ENCODE results near the gene NFASC.

Gene NFASC

DNA sequence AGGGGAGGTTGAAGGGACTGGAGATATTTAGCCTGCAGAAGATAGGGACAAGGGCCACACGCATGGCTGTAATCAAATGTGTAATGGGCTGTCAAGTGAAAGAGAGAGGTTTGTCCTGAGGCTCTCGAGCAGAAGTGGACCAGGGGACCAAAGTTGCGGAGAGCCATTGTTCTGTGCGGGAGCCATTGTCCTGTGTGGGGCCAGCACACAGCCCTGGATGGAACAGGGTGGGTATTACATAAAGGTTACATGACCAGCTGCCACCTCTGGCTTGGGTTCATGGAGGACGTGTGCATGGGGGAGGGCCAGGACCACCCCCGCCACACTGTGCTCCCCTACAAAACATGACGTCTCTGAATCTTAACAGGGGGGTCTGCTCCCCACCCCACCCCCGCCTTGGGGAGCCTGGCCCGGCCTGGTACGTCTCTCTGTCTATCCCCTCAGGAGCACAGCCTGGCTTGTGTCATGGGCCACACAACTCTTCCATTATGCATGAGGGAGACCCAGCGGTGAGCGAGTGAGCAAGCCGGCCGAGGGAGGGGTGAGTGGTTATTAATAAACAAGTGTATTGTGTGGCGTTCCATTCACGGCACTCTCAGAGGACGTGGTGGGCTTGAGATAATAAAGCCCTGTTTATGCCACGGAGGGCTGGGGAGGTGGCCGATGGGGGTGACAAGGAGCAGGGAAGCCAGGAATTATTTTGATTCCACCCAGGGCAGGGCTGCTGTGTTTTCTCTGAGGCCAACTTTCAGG is at the start of gene NFASC:
Gene NFASC (plus strand): TSS at position 703 of the 753 bp plus-strand sequence. CDS start 73,454 bp downstream, outside the sequence.
- H3K4me1 ChIP-seq (ENCODE audit: insufficient read depth, low read length): peaks cover 25% of the 10 kb centered on the region
- H3K36me3 ChIP-seq (ENCODE audit: insufficient read depth, low read length): no peaks in the 10 kb centered on the region
- no peaks in the 10 kb centered on the region for H3K9me3 ChIP-seq (ENCODE audit: low read length)
- H3K9ac ChIP-seq (ENCODE audit: low read length): no peak within 1 kb of the TSS
- H3K4me3 ChIP-seq (ENCODE audit: low read depth in 1 of 2, low read length in 2 of 2): no peak within 1 kb of the TSS
- no peak within 1 kb of the TSS for H3K27ac ChIP-seq (ENCODE audit: low read depth, low read length)
- H3K27me3 ChIP-seq (ENCODE audit: control insufficient read depth in 1 of 2, insufficient read depth in 2 of 2, low read length in 2 of 2): no peaks in the 10 kb centered on the region

DNA sequence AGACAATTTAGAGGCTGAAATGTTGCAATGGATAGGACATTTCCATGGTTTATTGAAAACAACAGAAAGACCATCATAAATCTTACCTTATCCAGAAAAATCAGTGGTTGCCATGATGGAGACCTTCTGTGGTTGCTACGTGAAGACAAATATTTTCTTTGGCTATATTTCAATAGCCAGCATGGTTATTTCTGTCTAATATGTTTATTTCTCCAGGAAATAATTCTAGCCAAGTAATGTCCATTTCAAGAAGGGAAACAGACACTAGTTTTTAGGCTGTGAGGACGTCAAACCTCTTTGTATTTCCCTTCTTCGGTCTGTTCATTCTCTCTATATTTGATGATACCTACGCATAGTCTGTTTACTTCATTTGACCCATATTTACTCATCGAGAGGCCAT is 49.2 kb upstream of the NFASC start:
- no peak overlapping the region for H3K4me3 ChIP-seq (ENCODE audit: low read depth in 1 of 2, low read length in 2 of 2)
- H3K9ac ChIP-seq (ENCODE audit: low read length): no peak overlapping the region
- no peaks in the 10 kb centered on the region for H3K27me3 ChIP-seq (ENCODE audit: control insufficient read depth in 1 of 2, insufficient read depth in 2 of 2, low read length in 2 of 2)
- peaks cover 43% of the 10 kb centered on the region for H3K4me1 ChIP-seq (ENCODE audit: insufficient read depth, low read length)
- H3K9me3 ChIP-seq (ENCODE audit: low read length): no peaks in the 10 kb centered on the region
- H3K36me3 ChIP-seq (ENCODE audit: insufficient read depth, low read length): no peaks in the 10 kb centered on the region
- peak overlapping the region; percentile 65 for H3K27ac ChIP-seq (ENCODE audit: low read depth, low read length)

DNA sequence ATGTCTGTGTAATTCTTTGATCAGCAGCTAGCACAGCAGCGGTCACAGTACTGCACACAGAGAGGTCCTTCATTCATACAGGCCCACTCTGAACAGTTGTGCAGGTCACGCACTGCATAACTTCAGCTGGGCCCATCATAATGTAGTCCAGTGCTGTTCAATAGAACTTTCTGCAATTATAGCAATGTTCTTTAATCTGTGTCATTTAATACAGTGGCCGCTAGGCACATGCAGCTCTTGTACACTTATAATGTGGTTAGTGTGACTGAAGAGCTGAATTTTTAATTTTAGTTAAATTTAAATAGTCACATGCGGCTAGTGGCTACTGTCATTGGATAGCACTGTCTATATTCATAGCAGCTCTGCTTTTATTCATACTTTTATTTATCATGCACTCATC is 48.7 kb upstream of the NFASC start:
- Histone ChIP-seq H3K4me1 (ENCODE audit: insufficient read depth, low read length) (peaks cover 43% of the 10 kb centered on the region), H3K27ac (ENCODE audit: low read depth, low read length) (peak overlapping the region; percentile 37)

GRCh38 chr1:204826970-204827369 is 43.7 kb upstream of the NFASC start:
- H3K9ac ChIP-seq (ENCODE audit: low read length): no peak overlapping the region
- no peaks in the 10 kb centered on the region for H3K9me3 ChIP-seq (ENCODE audit: low read length)
- H3K36me3 ChIP-seq (ENCODE audit: insufficient read depth, low read length): no peaks in the 10 kb centered on the region
- no peak overlapping the region for H3K27ac ChIP-seq (ENCODE audit: low read depth, low read length)
- no peaks in the 10 kb centered on the region for H3K27me3 ChIP-seq (ENCODE audit: control insufficient read depth in 1 of 2, insufficient read depth in 2 of 2, low read length in 2 of 2)
- H3K4me1 ChIP-seq (ENCODE audit: insufficient read depth, low read length): peaks cover 38% of the 10 kb centered on the region
- no peak overlapping the region for H3K4me3 ChIP-seq (ENCODE audit: low read depth in 1 of 2, low read length in 2 of 2)

More for the DNA sequence above, 48.7 kb upstream of the NFASC start:
- Histone ChIP-seq H3K36me3 (ENCODE audit: insufficient read depth, low read length) (no peaks in the 10 kb centered on the region), H3K9me3 (ENCODE audit: low read length) (no peaks in the 10 kb centered on the region), H3K9ac (ENCODE audit: low read length) (no peak overlapping the region), H3K27me3 (ENCODE audit: control insufficient read depth in 1 of 2, insufficient read depth in 2 of 2, low read length in 2 of 2) (no peaks in the 10 kb centered on the region), H3K4me3 (ENCODE audit: low read depth in 1 of 2, low read length in 2 of 2) (no peak overlapping the region)

GRCh38 chr1:204828352-204828850 is 42.3 kb upstream of the NFASC start:
- H3K4me3 ChIP-seq (ENCODE audit: low read depth in 1 of 2, low read length in 2 of 2): peak overlapping the region; percentile 55 to 62
- H3K36me3 ChIP-seq (ENCODE audit: insufficient read depth, low read length): no peaks in the 10 kb centered on the region

GRCh38 chr1:204829133-204829825 is 41.4 kb upstream of the NFASC start:
- Histone ChIP-seq H3K27me3 (ENCODE audit: control insufficient read depth in 1 of 2, insufficient read depth in 2 of 2, low read length in 2 of 2) (no peaks in the 10 kb centered on the region), H3K4me3 (ENCODE audit: low read depth in 1 of 2, low read length in 2 of 2) (peak overlapping the region; percentile 55 to 62)

More at GRCh38 chr1:204828352-204828850, 42.3 kb upstream of the NFASC start:
- H3K4me1 ChIP-seq (ENCODE audit: insufficient read depth, low read length): peaks cover 27% of the 10 kb centered on the region
- H3K27ac ChIP-seq (ENCODE audit: low read depth, low read length): peak overlapping the region; percentile 53
- no peaks in the 10 kb centered on the region for H3K27me3 ChIP-seq (ENCODE audit: control insufficient read depth in 1 of 2, insufficient read depth in 2 of 2, low read length in 2 of 2)
- no peak overlapping the region for H3K9ac ChIP-seq (ENCODE audit: low read length)
- no peaks in the 10 kb centered on the region for H3K9me3 ChIP-seq (ENCODE audit: low read length)

GRCh38 chr1:204830747-204831146 is 39.9 kb upstream of the NFASC start:
- H3K9me3 ChIP-seq (ENCODE audit: low read length): no peaks in the 10 kb centered on the region
- H3K9ac ChIP-seq (ENCODE audit: low read length): no peak overlapping the region
- no peaks in the 10 kb centered on the region for H3K36me3 ChIP-seq (ENCODE audit: insufficient read depth, low read length)
- H3K4me1 ChIP-seq (ENCODE audit: insufficient read depth, low read length): peaks cover 27% of the 10 kb centered on the region
- H3K27me3 ChIP-seq (ENCODE audit: control insufficient read depth in 1 of 2, insufficient read depth in 2 of 2, low read length in 2 of 2): no peaks in the 10 kb centered on the region
- H3K27ac ChIP-seq (ENCODE audit: low read depth, low read length): no peak overlapping the region
- H3K4me3 ChIP-seq (ENCODE audit: low read depth in 1 of 2, low read length in 2 of 2): peak overlapping the region in 1 of 2 donors; percentile 55

More at GRCh38 chr1:204829133-204829825, 41.4 kb upstream of the NFASC start:
- no peaks in the 10 kb centered on the region for H3K36me3 ChIP-seq (ENCODE audit: insufficient read depth, low read length)
- H3K9ac ChIP-seq (ENCODE audit: low read length): peak overlapping the region; percentile 14
- H3K9me3 ChIP-seq (ENCODE audit: low read length): no peaks in the 10 kb centered on the region
- H3K4me1 ChIP-seq (ENCODE audit: insufficient read depth, low read length): peaks cover 27% of the 10 kb centered on the region
- H3K27ac ChIP-seq (ENCODE audit: low read depth, low read length): peak overlapping the region; percentile 16

GRCh38 chr1:204831186-204831585 is 39.5 kb upstream of the NFASC start:
- no peak overlapping the region for H3K9ac ChIP-seq (ENCODE audit: low read length)
- no peak overlapping the region for H3K27ac ChIP-seq (ENCODE audit: low read depth, low read length)
- no peak overlapping the region for H3K4me3 ChIP-seq (ENCODE audit: low read depth in 1 of 2, low read length in 2 of 2)
- H3K27me3 ChIP-seq (ENCODE audit: control insufficient read depth in 1 of 2, insufficient read depth in 2 of 2, low read length in 2 of 2): no peaks in the 10 kb centered on the region
- peaks cover 27% of the 10 kb centered on the region for H3K4me1 ChIP-seq (ENCODE audit: insufficient read depth, low read length)
- no peaks in the 10 kb centered on the region for H3K36me3 ChIP-seq (ENCODE audit: insufficient read depth, low read length)
- no peaks in the 10 kb centered on the region for H3K9me3 ChIP-seq (ENCODE audit: low read length)

GRCh38 chr1:204834336-204834735 is 36.3 kb upstream of the NFASC start:
- Histone ChIP-seq H3K9me3 (ENCODE audit: low read length) (no peaks in the 10 kb centered on the region), H3K36me3 (ENCODE audit: insufficient read depth, low read length) (no peaks in the 10 kb centered on the region), H3K4me1 (ENCODE audit: insufficient read depth, low read length) (peaks cover 17% of the 10 kb centered on the region), H3K9ac (ENCODE audit: low read length) (no peak overlapping the region), H3K27me3 (ENCODE audit: control insufficient read depth in 1 of 2, insufficient read depth in 2 of 2, low read length in 2 of 2) (no peaks in the 10 kb centered on the region), H3K27ac (ENCODE audit: low read depth, low read length) (no peak overlapping the region), H3K4me3 (ENCODE audit: low read depth in 1 of 2, low read length in 2 of 2) (no peak overlapping the region)

DNA sequence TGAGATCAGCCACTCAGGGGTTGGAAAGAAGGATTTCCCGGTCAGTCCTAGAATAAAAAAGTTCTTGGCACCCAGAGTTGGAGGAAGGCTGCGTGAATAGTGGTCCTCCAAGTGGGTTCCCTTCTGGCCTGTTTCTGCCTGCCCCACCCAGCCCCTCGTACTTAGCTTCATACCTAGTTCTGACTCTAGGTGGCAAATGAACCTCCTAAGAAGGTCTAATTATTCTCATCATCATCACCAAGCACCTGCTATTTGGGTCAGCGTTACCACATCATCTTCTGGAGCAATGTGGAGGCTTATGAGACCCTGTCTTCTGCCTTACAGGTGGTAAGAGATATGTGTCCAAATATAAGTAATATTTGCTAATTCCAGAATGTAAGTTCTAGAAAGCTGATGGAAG is 35.9 kb upstream of the NFASC start:
- no peaks in the 10 kb centered on the region for H3K9me3 ChIP-seq (ENCODE audit: low read length)
- peaks cover 13% of the 10 kb centered on the region for H3K4me1 ChIP-seq (ENCODE audit: insufficient read depth, low read length)
- H3K27ac ChIP-seq (ENCODE audit: low read depth, low read length): no peak overlapping the region
- no peaks in the 10 kb centered on the region for H3K27me3 ChIP-seq (ENCODE audit: control insufficient read depth in 1 of 2, insufficient read depth in 2 of 2, low read length in 2 of 2)
- no peak overlapping the region for H3K4me3 ChIP-seq (ENCODE audit: low read depth in 1 of 2, low read length in 2 of 2)
- no peak overlapping the region for H3K9ac ChIP-seq (ENCODE audit: low read length)
- no peaks in the 10 kb centered on the region for H3K36me3 ChIP-seq (ENCODE audit: insufficient read depth, low read length)

DNA sequence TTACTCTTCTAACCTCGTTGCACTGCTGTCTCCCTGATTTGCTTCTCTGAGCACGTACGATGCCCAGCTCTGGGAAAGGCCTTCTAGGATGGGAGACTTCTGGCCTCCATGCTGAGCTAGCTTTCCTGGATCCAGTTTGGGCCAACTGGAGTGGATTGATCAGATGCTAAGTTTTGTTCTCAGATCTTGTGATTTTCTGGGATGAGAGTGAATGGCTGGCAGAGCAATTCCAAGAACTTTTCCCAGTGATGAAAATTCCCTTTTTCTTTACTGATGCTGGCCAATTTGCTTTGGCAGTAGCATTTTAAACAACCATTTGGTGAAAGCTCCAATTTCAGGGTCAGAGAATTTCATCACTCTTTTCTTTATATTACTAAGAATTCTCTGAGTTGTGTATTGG is 34.9 kb upstream of the NFASC start:
- Histone ChIP-seq H3K9ac (ENCODE audit: low read length) (no peak overlapping the region), H3K4me1 (ENCODE audit: insufficient read depth, low read length) (peaks cover 3% of the 10 kb centered on the region), H3K36me3 (ENCODE audit: insufficient read depth, low read length) (no peaks in the 10 kb centered on the region), H3K27me3 (ENCODE audit: control insufficient read depth in 1 of 2, insufficient read depth in 2 of 2, low read length in 2 of 2) (no peaks in the 10 kb centered on the region), H3K4me3 (ENCODE audit: low read depth in 1 of 2, low read length in 2 of 2) (no peak overlapping the region), H3K27ac (ENCODE audit: low read depth, low read length) (no peak overlapping the region), H3K9me3 (ENCODE audit: low read length) (no peaks in the 10 kb centered on the region)

Data from muscle layer of colon (tissue), 2 donors.